OCI-LY1 (cell line): ENCODE results near the gene CD48.

Experiments used
- H2AFZ ChIP-seq: fragments of 200-600 bp; sonication (generic), shearing (Covaris generic); 2 replicates; pipeline ENCODE4 v1.6.0; 2014; ENCODE audit warnings: antibody characterized with exemption, mild to moderate bottlenecking, low read length
- H3F3A ChIP-seq: fragments of 200-600 bp; sonication (generic), shearing (Covaris generic); 2 replicates; pipeline ENCODE4 v1.6.0; 2014; ENCODE audit warnings: mild to moderate bottlenecking, antibody characterized with exemption, low read length, moderate library complexity; ENCODE audit not compliant: insufficient read depth
- H3K27ac ChIP-seq: fragments of 200-600 bp; sonication (generic); 2 replicates; pipeline ENCODE4 v1.5.1; 2014; ENCODE audit warnings: low read length, mixed run types, mild to moderate bottlenecking, low read depth; ENCODE audit not compliant: poor library complexity, severe bottlenecking
- H3K27me3 ChIP-seq: fragments of 200-600 bp; sonication (generic); 2 replicates; pipeline ENCODE4 v1.6.0; 2014; ENCODE audit warnings: antibody characterized with exemption, mild to moderate bottlenecking, low read length, moderate library complexity; ENCODE audit not compliant: insufficient read depth
- H3K36me3 ChIP-seq: fragments of 200-600 bp; sonication (generic); 2 replicates; pipeline ENCODE4 v1.6.1; 2014; ENCODE audit warnings: mild to moderate bottlenecking, antibody characterized with exemption, low read length, moderate library complexity, mixed read lengths; ENCODE audit not compliant: insufficient read depth
- H3K4me1 ChIP-seq: fragments of 200-600 bp; sonication (generic); 2 replicates; pipeline ENCODE4 v1.5.1; 2014; ENCODE audit warnings: mild to moderate bottlenecking, low read length, moderate library complexity; ENCODE audit not compliant: insufficient read depth, severe bottlenecking
- H3K4me2 ChIP-seq: fragments of 200-600 bp; sonication (generic), shearing (Covaris generic); 2 replicates; pipeline ENCODE4 v1.6.1; 2014; ENCODE audit warnings: low read length
- H3K4me3 ChIP-seq: fragments of 200-600 bp; sonication (generic); 2 replicates; pipeline ENCODE4 v1.5.1; 2014; ENCODE audit warnings: low read length, low read depth, mild to moderate bottlenecking, mixed read lengths; ENCODE audit not compliant: poor library complexity, severe bottlenecking
- H3K79me2 ChIP-seq: fragments of 200-600 bp; shearing (Covaris generic); 2 replicates; pipeline ENCODE4 v1.6.1; 2016; ENCODE audit warnings: mixed run types, low read length, mixed read lengths; ENCODE audit not compliant: insufficient read depth
- H3K9ac ChIP-seq: fragments of 200-600 bp; sonication (generic), shearing (Covaris generic); 2 replicates; pipeline ENCODE4 v1.6.1; 2014; ENCODE audit warnings: mild to moderate bottlenecking, low read length, mixed read lengths
- H3K9me2 ChIP-seq: fragments of 200-600 bp; sonication (generic), shearing (Covaris generic); 2 replicates; pipeline ENCODE4 v1.6.1; 2014; ENCODE audit warnings: low read depth, mild to moderate bottlenecking, low read length, mixed read lengths
- H3K9me3 ChIP-seq: fragments of 200-600 bp; shearing (Covaris generic); 2 replicates; pipeline ENCODE4 v1.6.1; 2014; ENCODE audit warnings: low read length, mixed read lengths
- H4K20me1 ChIP-seq: fragments of 200-600 bp; sonication (generic), shearing (Covaris generic); 2 replicates; pipeline ENCODE4 v1.6.0; 2016; ENCODE audit warnings: mild to moderate bottlenecking, low read length; ENCODE audit not compliant: insufficient read depth
- EZH2 ChIP-seq: fragments of 200-600 bp; sonication (generic), shearing (Covaris generic); IDR thresholded peaks from 2 replicates; pipeline ENCODE4 v1.8.0; 2017; ENCODE audit warnings: borderline replicate concordance, mixed run types, mild to moderate bottlenecking, antibody characterized with exemption, low read length, moderate library complexity, mixed read lengths
- TF ChIP-seq, protein P1 (sequence below): fragments of 200-600 bp; sonication (generic), shearing (Covaris generic); IDR thresholded peaks from 2 replicates; pipeline ENCODE4 v1.5.1; 2017; ENCODE audit warnings: mild to moderate bottlenecking, antibody characterized with exemption, low read length, moderate library complexity, mixed read lengths

The CD48 gene

GRCh38 chr1:160711602-160712311 is at the start of gene CD48:
Gene CD48, minus strand, starts transcription at chr1:160711822. Its CDS starts 59 bp downstream, at chr1:160711763.
- Histone ChIP-seq H2AFZ (no peak within 1 kb of the TSS), H3K36me3 (no peaks in the 10 kb centered on the region), H3K4me2 (peak within 1 kb of the TSS; percentile 90), H3K27me3 (no peaks in the 10 kb centered on the region), H3K9me3 (no peaks in the 10 kb centered on the region), H3K79me2 (peaks cover 45% of the 10 kb centered on the region), H3K4me1 (peaks cover 66% of the 10 kb centered on the region), H3K9ac (peak within 1 kb of the TSS; percentile 95), H3F3A (no peaks in the 10 kb centered on the region), H4K20me1 (no peaks in the 10 kb centered on the region), H3K9me2 (no peaks in the 10 kb centered on the region), H3K27ac (peak within 1 kb of the TSS; percentile 93), H3K4me3 (peak within 1 kb of the TSS; percentile 80)
- TF ChIP-seq EZH2, result no peak

- H3K9me2 ChIP-seq, result no peaks in the 10 kb centered on the region
Measured at GRCh38 chr1:160761046-160761445, 49.4 kb upstream of the CD48 start.

DNA sequence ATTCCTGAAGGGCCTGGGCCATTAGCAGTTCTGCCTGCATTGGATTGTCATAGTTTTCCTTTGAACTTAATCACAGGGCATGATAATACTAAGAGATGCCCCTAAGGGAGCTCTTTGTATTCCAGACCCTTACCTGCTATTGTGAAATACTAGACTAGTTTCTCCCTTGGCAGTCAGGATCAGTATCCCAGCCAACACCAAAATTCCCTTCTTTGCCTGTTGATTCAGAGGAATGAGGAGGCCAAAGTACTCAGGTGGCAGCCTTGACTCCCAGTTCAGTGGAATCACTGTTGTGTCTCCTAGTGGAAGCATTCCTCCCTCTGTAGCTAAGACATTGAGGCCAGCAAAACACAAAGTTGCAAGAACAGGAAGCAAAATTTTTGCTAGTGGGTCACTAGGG is 48.1 kb upstream of the CD48 start:
- Histone ChIP-seq H3K9ac (no peak overlapping the region), H3F3A (no peaks in the 10 kb centered on the region), H3K4me1 (no peaks in the 10 kb centered on the region), H2AFZ (no peak overlapping the region), H3K9me2 (no peaks in the 10 kb centered on the region), H3K36me3 (no peaks in the 10 kb centered on the region), H3K27me3 (no peaks in the 10 kb centered on the region), H3K4me2 (no peak overlapping the region), H3K4me3 (no peak overlapping the region), H3K27ac (no peak overlapping the region), H3K9me3 (no peaks in the 10 kb centered on the region), H3K79me2 (no peaks in the 10 kb centered on the region), H4K20me1 (no peaks in the 10 kb centered on the region)
- TF ChIP-seq EZH2, result no peak
- TF ChIP-seq, protein P1, sequence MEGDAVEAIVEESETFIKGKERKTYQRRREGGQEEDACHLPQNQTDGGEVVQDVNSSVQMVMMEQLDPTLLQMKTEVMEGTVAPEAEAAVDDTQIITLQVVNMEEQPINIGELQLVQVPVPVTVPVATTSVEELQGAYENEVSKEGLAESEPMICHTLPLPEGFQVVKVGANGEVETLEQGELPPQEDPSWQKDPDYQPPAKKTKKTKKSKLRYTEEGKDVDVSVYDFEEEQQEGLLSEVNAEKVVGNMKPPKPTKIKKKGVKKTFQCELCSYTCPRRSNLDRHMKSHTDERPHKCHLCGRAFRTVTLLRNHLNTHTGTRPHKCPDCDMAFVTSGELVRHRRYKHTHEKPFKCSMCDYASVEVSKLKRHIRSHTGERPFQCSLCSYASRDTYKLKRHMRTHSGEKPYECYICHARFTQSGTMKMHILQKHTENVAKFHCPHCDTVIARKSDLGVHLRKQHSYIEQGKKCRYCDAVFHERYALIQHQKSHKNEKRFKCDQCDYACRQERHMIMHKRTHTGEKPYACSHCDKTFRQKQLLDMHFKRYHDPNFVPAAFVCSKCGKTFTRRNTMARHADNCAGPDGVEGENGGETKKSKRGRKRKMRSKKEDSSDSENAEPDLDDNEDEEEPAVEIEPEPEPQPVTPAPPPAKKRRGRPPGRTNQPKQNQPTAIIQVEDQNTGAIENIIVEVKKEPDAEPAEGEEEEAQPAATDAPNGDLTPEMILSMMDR, result no peak

More at GRCh38 chr1:160761046-160761445, 49.4 kb upstream of the CD48 start:
- no peaks in the 10 kb centered on the region for H3K27me3 ChIP-seq
- H3K4me1 ChIP-seq, result no peaks in the 10 kb centered on the region
- TF ChIP-seq, protein P1, result no peak
- no peak for TF ChIP-seq EZH2
- H3K9ac ChIP-seq, result no peak overlapping the region
- H3K9me3 ChIP-seq, result no peaks in the 10 kb centered on the region
- no peaks in the 10 kb centered on the region for H3F3A ChIP-seq
- no peaks in the 10 kb centered on the region for H3K79me2 ChIP-seq
- no peaks in the 10 kb centered on the region for H4K20me1 ChIP-seq
- no peaks in the 10 kb centered on the region for H3K36me3 ChIP-seq
- no peak overlapping the region for H2AFZ ChIP-seq
- H3K4me2 ChIP-seq, result no peak overlapping the region
- H3K27ac ChIP-seq, result no peak overlapping the region
- H3K4me3 ChIP-seq, result no peak overlapping the region

- H3K79me2 ChIP-seq, result no peaks in the 10 kb centered on the region
- H3K4me2 ChIP-seq, result no peak overlapping the region
- no peaks in the 10 kb centered on the region for H3F3A ChIP-seq
- H3K27ac ChIP-seq, result no peak overlapping the region
- no peaks in the 10 kb centered on the region for H3K9me3 ChIP-seq
- no peaks in the 10 kb centered on the region for H3K4me1 ChIP-seq
- no peak overlapping the region for H3K4me3 ChIP-seq
- no peaks in the 10 kb centered on the region for H4K20me1 ChIP-seq
- no peaks in the 10 kb centered on the region for H3K9me2 ChIP-seq
- TF ChIP-seq EZH2, result no peak
- TF ChIP-seq, protein P1, result no peak
- no peak overlapping the region for H2AFZ ChIP-seq
- H3K9ac ChIP-seq, result no peak overlapping the region
- H3K36me3 ChIP-seq, result no peaks in the 10 kb centered on the region
- H3K27me3 ChIP-seq, result no peaks in the 10 kb centered on the region
Measured at GRCh38 chr1:160758521-160758920, 46.9 kb upstream of the CD48 start.
